ENCODE results near the gene ALAD. TPM values are rescaled to one million over a fixed set of nuclear protein-coding genes. Genes with fewer than 3 reads are reported as not detected.
A peak's percentile ranks its signal among the peaks of the same experiment; 100 is the strongest.

ALAD gene
- total and polyA plus RNA-seq, 7 donors, result 14.8 to 50.2 (median 31.0) TPM

DNA sequence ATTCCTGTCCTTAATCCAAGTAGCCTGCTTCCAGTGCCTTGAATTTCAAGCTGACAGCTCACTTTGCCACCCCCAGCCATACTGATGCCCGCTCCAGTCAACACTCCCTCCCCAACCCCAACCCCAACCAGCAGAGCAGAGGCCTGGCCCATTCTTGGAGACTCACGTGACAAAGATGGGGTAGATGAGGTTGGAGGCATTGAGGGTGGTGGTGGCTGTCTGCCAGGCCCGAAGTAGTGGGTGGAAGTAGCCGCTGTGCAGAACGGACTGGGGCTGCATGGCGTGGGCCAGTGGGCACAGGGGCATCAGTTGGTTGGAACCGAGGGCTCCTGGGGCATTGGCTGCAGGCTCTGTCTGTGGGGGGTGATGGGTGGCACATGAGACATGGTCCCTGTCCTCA is 7.8 kb downstream of the ALAD start:
- no peaks in the 10 kb centered on the region for H3K9me3 ChIP-seq
- intact Hi-C loops (cut with DNase I), result no loop called here
- no peak for TF ChIP-seq POLR2A (IDR thresholded peaks at IDR 0.05)
- TF ChIP-seq CTCF (IDR thresholded peaks at IDR 0.05), result no peak
- TF ChIP-seq POLR2AphosphoS5 (IDR thresholded peaks at IDR 0.05), result no peak
- TF ChIP-seq EP300 (IDR thresholded peaks at IDR 0.05), result no peak
- no peaks in the 10 kb centered on the region for H3K4me1 ChIP-seq
- H3K27ac ChIP-seq, result no peak overlapping the region
- DNase-seq, result peak; percentile 56
- H3K36me3 ChIP-seq, result peaks cover 27 to 53% (median 35%) of the 10 kb centered on the region in 4 donors
- H3K4me3 ChIP-seq, result no peak overlapping the region
- no peaks in the 10 kb centered on the region for H3K27me3 ChIP-seq
- WGBS, 2 donors, result 95% methylated on average over 7 of the region's 7 CpGs

GRCh38 chr9:113391917-113392316 is 9.2 kb downstream of the ALAD start:
- no peaks in the 10 kb centered on the region for H3K9me3 ChIP-seq
- H3K27me3 ChIP-seq, result no peaks in the 10 kb centered on the region
- TF ChIP-seq CTCF (IDR thresholded peaks at IDR 0.05) (no peak), POLR2AphosphoS5 (IDR thresholded peaks at IDR 0.05) (no peak), POLR2A (IDR thresholded peaks at IDR 0.05) (no peak), EP300 (IDR thresholded peaks at IDR 0.05) (no peak)
- H3K27ac ChIP-seq, result no peak overlapping the region
- H3K36me3 ChIP-seq, result peaks cover 27 to 66% (median 43%) of the 10 kb centered on the region in 4 donors
- intact Hi-C loops (cut with DNase I), result no loop called here
- no peak overlapping the region for H3K4me3 ChIP-seq
- no peaks in the 10 kb centered on the region for H3K4me1 ChIP-seq
- WGBS, 2 donors, result 96 to 97% methylated on average over 7 of the region's 7 CpGs
- DNase-seq, result no peak

- no peak for TF ChIP-seq POLR2AphosphoS5 (IDR thresholded peaks at IDR 0.05)
- no peak for TF ChIP-seq POLR2A (IDR thresholded peaks at IDR 0.05)
- no peak for TF ChIP-seq CTCF (IDR thresholded peaks at IDR 0.05)
- no peak for TF ChIP-seq EP300 (IDR thresholded peaks at IDR 0.05)
- Histone ChIP-seq H3K4me3 (no peak overlapping the region), H3K27ac (no peak overlapping the region), H3K9me3 (no peaks in the 10 kb centered on the region), H3K36me3 (peaks cover 27 to 75% (median 44%) of the 10 kb centered on the region in 4 donors), H3K4me1 (no peaks in the 10 kb centered on the region), H3K27me3 (no peaks in the 10 kb centered on the region)
- WGBS, 2 donors, result 91 to 96% methylated on average over 17 of the region's 17 CpGs
- no peak for DNase-seq
- intact Hi-C loops (cut with DNase I), result no loop called here
These were observed 10.7 kb downstream of the ALAD start for GRCh38 chr9:113390192-113390960.

DNA sequence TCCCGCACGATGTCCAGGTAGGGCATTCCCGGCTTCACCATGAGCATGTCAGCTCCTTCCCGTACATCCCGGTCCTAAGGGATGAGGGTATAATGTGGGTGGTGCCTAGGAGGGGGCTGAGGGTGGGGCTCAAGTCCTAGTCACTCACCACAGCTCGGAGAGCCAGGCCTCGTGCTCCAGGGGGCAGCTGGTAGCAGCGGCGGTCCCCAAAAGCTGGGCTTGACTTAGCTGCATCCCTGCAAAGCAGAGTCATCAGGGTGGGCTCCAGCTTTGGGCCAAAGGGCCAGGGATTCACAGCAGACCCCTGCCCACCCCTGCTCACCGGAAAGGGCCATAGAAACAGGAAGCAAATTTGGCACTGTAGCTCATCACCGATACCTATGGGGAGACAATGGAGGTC is 11.6 kb downstream of the ALAD start:
- Histone ChIP-seq H3K27ac (no peak overlapping the region), H3K9me3 (no peaks in the 10 kb centered on the region), H3K36me3 (peaks cover 27 to 75% (median 44%) of the 10 kb centered on the region in 4 donors), H3K4me1 (no peaks in the 10 kb centered on the region), H3K27me3 (no peaks in the 10 kb centered on the region), H3K4me3 (no peak overlapping the region)
- intact Hi-C loops (cut with DNase I), result no loop called here
- no peak for TF ChIP-seq EP300 (IDR thresholded peaks at IDR 0.05)
- TF ChIP-seq CTCF (IDR thresholded peaks at IDR 0.05), result no peak
- no peak for TF ChIP-seq POLR2A (IDR thresholded peaks at IDR 0.05)
- TF ChIP-seq POLR2AphosphoS5 (IDR thresholded peaks at IDR 0.05), result no peak
- DNase-seq, result no peak
- WGBS, 2 donors, result 76 to 93% methylated on average over 11 of the region's 11 CpGs

All from sigmoid colon (tissue), 7 donors.